ENCODE data around the gene CLPTM1.

Gene CLPTM1

DNA sequence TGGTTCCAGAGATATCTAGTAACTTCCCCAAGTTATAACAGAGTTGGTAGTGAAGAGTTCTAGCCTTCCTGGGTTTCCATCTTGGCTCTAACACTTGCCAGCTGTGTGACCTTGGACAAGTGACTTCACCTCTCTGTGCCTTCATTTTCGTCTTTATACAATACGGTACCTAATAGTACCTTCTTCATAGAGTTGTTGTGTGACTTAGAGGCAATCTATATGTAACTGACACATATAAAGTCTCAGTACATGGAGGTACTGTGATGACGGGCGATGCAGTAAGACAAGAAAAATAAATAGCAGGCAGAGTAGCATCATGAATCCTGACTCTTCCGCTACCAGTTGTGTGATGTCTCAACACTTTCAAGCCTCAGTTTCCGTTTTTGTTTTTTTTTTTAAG, 75.6 kb downstream of the CLPTM1 start:
- no peak overlapping the region for H3K18ac ChIP-seq (ENCODE audit: low read length)
- no peak overlapping the region for H3K9ac ChIP-seq (ENCODE audit: low read length)
- H2AK5ac ChIP-seq (ENCODE audit: low read length) = no peak overlapping the region
- no peak overlapping the region for H3K27ac ChIP-seq (ENCODE audit: low read depth, low read length)
- H3K4me2 ChIP-seq (ENCODE audit: low read length) = no peak overlapping the region
- no peak overlapping the region for H3K4me3 ChIP-seq (ENCODE audit: low read depth, low read length)
- no peak overlapping the region for H2BK12ac ChIP-seq (ENCODE audit: low read length)
- H3K4ac ChIP-seq (ENCODE audit: low read depth, low read length) = no peak overlapping the region
- H2BK5ac ChIP-seq (ENCODE audit: low read depth, low read length, poor library complexity) = no peak overlapping the region
- WGBS (ENCODE audit: extremely low coverage, insufficient coverage, insufficient read length) = no CpG with 5 or more reads among the region's 6 CpGs
- H4K12ac ChIP-seq (ENCODE audit: low read depth, low read length) = no peak overlapping the region
- no peaks in the 10 kb centered on the region for H3K79me2 ChIP-seq (ENCODE audit: control insufficient read depth, insufficient read depth, low read length, poor library complexity)
- no peaks in the 10 kb centered on the region for H3K4me1 ChIP-seq (ENCODE audit: control insufficient read depth in 1 of 2, insufficient read depth in 2 of 2, low read length in 2 of 2)
- no peak overlapping the region for H4K91ac ChIP-seq (ENCODE audit: low read depth, low read length)
- H2BK120ac ChIP-seq (ENCODE audit: insufficient read depth, low read length, poor library complexity) = no peak overlapping the region
- no peak overlapping the region for H4K8ac ChIP-seq (ENCODE audit: low read depth, low read length)
- peaks cover 12 to 23% of the 10 kb centered on the region in 2 experiments for H3K36me3 ChIP-seq (ENCODE audit: control insufficient read depth in 1 of 2, insufficient read depth in 2 of 2, low read length in 2 of 2)
- no peak overlapping the region for H3K14ac ChIP-seq (ENCODE audit: low read length)
- peaks cover 3% of the 10 kb centered on the region for H3K9me3 ChIP-seq (ENCODE audit: insufficient read depth, low read depth, low read length)
- no peaks in the 10 kb centered on the region for H3K27me3 ChIP-seq (ENCODE audit: insufficient read depth, low read length)
- no peak for DNase-seq
- H2AFZ ChIP-seq (ENCODE audit: insufficient read depth, low read length, poor library complexity) = no peak overlapping the region
- H3K23ac ChIP-seq (ENCODE audit: low read length) = no peak overlapping the region
- no peaks in the 10 kb centered on the region for H3K79me1 ChIP-seq (ENCODE audit: low read length)

DNA sequence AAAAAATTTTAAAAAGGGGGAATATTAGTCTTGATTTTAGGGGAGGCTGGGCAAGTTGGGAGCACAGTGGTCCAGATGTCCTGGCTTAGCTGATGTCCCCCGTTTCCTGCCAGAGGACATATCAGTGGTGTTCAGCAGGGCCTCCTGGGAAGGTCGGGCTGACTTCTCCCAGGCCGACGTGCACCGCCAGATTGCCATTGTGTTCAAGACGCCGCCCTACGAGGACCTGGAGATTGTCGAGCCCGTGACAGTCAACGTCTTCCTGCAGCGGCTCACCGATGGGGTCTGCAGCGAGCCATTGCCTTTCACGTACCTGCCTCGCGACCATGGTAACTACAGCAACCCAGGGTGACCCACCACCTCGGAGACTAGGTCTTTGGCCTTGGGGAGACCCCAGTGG, 77.2 kb downstream of the CLPTM1 start:
- H3K4me3 ChIP-seq (ENCODE audit: low read depth, low read length) = no peak overlapping the region
- no peak overlapping the region for H3K18ac ChIP-seq (ENCODE audit: low read length)
- H3K14ac ChIP-seq (ENCODE audit: low read length) = no peak overlapping the region
- no peak overlapping the region for H2BK5ac ChIP-seq (ENCODE audit: low read depth, low read length, poor library complexity)
- no peaks in the 10 kb centered on the region for H3K79me2 ChIP-seq (ENCODE audit: control insufficient read depth, insufficient read depth, low read length, poor library complexity)
- no peaks in the 10 kb centered on the region for H3K27me3 ChIP-seq (ENCODE audit: insufficient read depth, low read length)
- H2AFZ ChIP-seq (ENCODE audit: insufficient read depth, low read length, poor library complexity) = no peak overlapping the region
- no peak overlapping the region for H3K27ac ChIP-seq (ENCODE audit: low read depth, low read length)
- H3K23ac ChIP-seq (ENCODE audit: low read length) = no peak overlapping the region
- H2BK120ac ChIP-seq (ENCODE audit: insufficient read depth, low read length, poor library complexity) = no peak overlapping the region
- peaks cover 14 to 25% of the 10 kb centered on the region in 2 experiments for H3K36me3 ChIP-seq (ENCODE audit: control insufficient read depth in 1 of 2, insufficient read depth in 2 of 2, low read length in 2 of 2)
- no peak overlapping the region for H3K4ac ChIP-seq (ENCODE audit: low read depth, low read length)
- H3K9ac ChIP-seq (ENCODE audit: low read length) = no peak overlapping the region
- no peak overlapping the region for H2AK5ac ChIP-seq (ENCODE audit: low read length)
- H3K4me1 ChIP-seq (ENCODE audit: control insufficient read depth in 1 of 2, insufficient read depth in 2 of 2, low read length in 2 of 2) = no peaks in the 10 kb centered on the region
- peaks cover 3% of the 10 kb centered on the region for H3K9me3 ChIP-seq (ENCODE audit: insufficient read depth, low read depth, low read length)
- H2BK12ac ChIP-seq (ENCODE audit: low read length) = no peak overlapping the region
- WGBS (ENCODE audit: extremely low coverage, insufficient coverage, insufficient read length) = no CpG with 5 or more reads among the region's 18 CpGs
- H3K79me1 ChIP-seq (ENCODE audit: low read length) = no peaks in the 10 kb centered on the region
- no peak for DNase-seq
- no peak overlapping the region for H4K91ac ChIP-seq (ENCODE audit: low read depth, low read length)
- peak overlapping the region; percentile 14 for H4K12ac ChIP-seq (ENCODE audit: low read depth, low read length)
- no peak overlapping the region for H3K4me2 ChIP-seq (ENCODE audit: low read length)
- H4K8ac ChIP-seq (ENCODE audit: low read depth, low read length) = no peak overlapping the region

DNA sequence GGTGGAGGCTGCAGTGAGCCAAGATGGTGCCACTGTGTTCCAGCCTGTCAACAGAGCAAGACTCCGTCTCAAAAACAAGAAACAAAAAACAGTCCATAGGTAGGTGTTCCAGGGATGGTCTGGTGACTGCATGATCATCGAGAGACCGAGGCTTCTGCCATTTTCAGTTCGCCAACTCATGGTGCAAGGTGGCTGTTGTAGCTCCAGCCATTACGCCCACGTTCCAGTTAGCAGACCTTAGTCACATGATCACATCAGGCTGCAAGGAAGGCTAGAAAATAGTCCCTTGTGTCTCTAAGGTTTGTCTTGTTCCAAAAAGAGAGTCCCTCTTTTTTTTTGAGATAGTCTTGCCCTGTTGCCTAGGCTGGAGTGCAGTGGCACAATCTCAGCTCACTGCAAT, 80.6 kb downstream of the CLPTM1 start:
- no peak overlapping the region for H4K8ac ChIP-seq (ENCODE audit: low read depth, low read length)
- H2BK120ac ChIP-seq (ENCODE audit: insufficient read depth, low read length, poor library complexity) = no peak overlapping the region
- H4K91ac ChIP-seq (ENCODE audit: low read depth, low read length) = no peak overlapping the region
- H3K79me1 ChIP-seq (ENCODE audit: low read length) = peaks cover 3% of the 10 kb centered on the region
- no peak overlapping the region for H2AK5ac ChIP-seq (ENCODE audit: low read length)
- H2AFZ ChIP-seq (ENCODE audit: insufficient read depth, low read length, poor library complexity) = no peak overlapping the region
- H3K18ac ChIP-seq (ENCODE audit: low read length) = no peak overlapping the region
- DNase-seq = no peak
- no peak overlapping the region for H3K4me2 ChIP-seq (ENCODE audit: low read length)
- H3K36me3 ChIP-seq (ENCODE audit: control insufficient read depth in 1 of 2, insufficient read depth in 2 of 2, low read length in 2 of 2) = peaks cover 22 to 32% of the 10 kb centered on the region in 2 experiments
- peaks cover 2% of the 10 kb centered on the region for H3K9me3 ChIP-seq (ENCODE audit: insufficient read depth, low read depth, low read length)
- no peak overlapping the region for H4K12ac ChIP-seq (ENCODE audit: low read depth, low read length)
- no peak overlapping the region for H3K4me3 ChIP-seq (ENCODE audit: low read depth, low read length)
- H3K27me3 ChIP-seq (ENCODE audit: insufficient read depth, low read length) = no peaks in the 10 kb centered on the region
- H3K23ac ChIP-seq (ENCODE audit: low read length) = no peak overlapping the region
- H3K4ac ChIP-seq (ENCODE audit: low read depth, low read length) = no peak overlapping the region
- no peak overlapping the region for H3K14ac ChIP-seq (ENCODE audit: low read length)
- H3K4me1 ChIP-seq (ENCODE audit: control insufficient read depth in 1 of 2, insufficient read depth in 2 of 2, low read length in 2 of 2) = peaks cover 7 to 8% of the 10 kb centered on the region in 2 experiments
- peaks cover 12% of the 10 kb centered on the region for H3K79me2 ChIP-seq (ENCODE audit: control insufficient read depth, insufficient read depth, low read length, poor library complexity)
- no peak overlapping the region for H2BK5ac ChIP-seq (ENCODE audit: low read depth, low read length, poor library complexity)
- no peak overlapping the region for H3K9ac ChIP-seq (ENCODE audit: low read length)
- H2BK12ac ChIP-seq (ENCODE audit: low read length) = no peak overlapping the region
- no CpG with 5 or more reads among the region's 6 CpGs for WGBS (ENCODE audit: extremely low coverage, insufficient coverage, insufficient read length)
- H3K27ac ChIP-seq (ENCODE audit: low read depth, low read length) = no peak overlapping the region

DNA sequence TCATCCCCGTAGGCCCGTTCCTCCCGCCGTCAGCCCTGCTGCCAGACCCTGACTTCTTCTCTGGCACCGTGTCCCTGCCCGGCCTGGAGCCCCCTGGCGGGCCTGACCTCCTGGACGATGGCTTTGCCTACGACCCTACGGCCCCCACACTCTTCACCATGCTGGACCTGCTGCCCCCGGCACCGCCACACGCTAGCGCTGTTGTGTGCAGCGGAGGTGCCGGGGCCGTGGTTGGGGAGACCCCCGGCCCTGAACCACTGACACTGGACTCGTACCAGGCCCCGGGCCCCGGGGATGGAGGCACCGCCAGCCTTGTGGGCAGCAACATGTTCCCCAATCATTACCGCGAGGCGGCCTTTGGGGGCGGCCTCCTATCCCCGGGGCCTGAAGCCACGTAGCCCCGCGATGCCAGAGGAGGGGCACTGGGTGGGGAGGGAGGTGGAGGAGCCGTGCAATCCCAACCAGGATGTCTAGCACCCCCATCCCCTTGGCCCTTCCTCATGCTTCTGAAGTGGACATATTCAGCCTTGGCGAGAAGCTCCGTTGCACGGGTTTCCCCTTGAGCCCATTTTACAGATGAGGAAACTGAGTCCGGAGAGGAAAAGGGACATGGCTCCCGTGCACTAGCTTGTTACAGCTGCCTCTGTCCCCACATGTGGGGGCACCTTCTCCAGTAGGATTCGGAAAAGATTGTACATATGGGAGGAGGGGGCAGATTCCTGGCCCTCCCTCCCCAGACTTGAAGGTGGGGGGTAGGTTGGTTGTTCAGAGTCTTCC, 82.4 kb downstream of the CLPTM1 start:
- no peak overlapping the region for H4K8ac ChIP-seq (ENCODE audit: low read depth, low read length)
- no peak overlapping the region for H3K14ac ChIP-seq (ENCODE audit: low read length)
- H3K27ac ChIP-seq (ENCODE audit: low read depth, low read length) = no peak overlapping the region
- H2BK5ac ChIP-seq (ENCODE audit: low read depth, low read length, poor library complexity) = no peak overlapping the region
- peaks cover 3% of the 10 kb centered on the region for H3K79me1 ChIP-seq (ENCODE audit: low read length)
- H3K4me3 ChIP-seq (ENCODE audit: low read depth, low read length) = no peak overlapping the region
- H2BK120ac ChIP-seq (ENCODE audit: insufficient read depth, low read length, poor library complexity) = no peak overlapping the region
- H3K27me3 ChIP-seq (ENCODE audit: insufficient read depth, low read length) = no peaks in the 10 kb centered on the region
- no peak overlapping the region for H4K91ac ChIP-seq (ENCODE audit: low read depth, low read length)
- no peak overlapping the region for H3K18ac ChIP-seq (ENCODE audit: low read length)
- no peak overlapping the region for H3K23ac ChIP-seq (ENCODE audit: low read length)
- no peak overlapping the region for H2AFZ ChIP-seq (ENCODE audit: insufficient read depth, low read length, poor library complexity)
- no CpG with 5 or more reads among the region's 37 CpGs for WGBS (ENCODE audit: extremely low coverage, insufficient coverage, insufficient read length)
- H3K79me2 ChIP-seq (ENCODE audit: control insufficient read depth, insufficient read depth, low read length, poor library complexity) = peaks cover 12% of the 10 kb centered on the region
- DNase-seq = no peak
- no peak overlapping the region for H2BK12ac ChIP-seq (ENCODE audit: low read length)
- H3K4ac ChIP-seq (ENCODE audit: low read depth, low read length) = no peak overlapping the region
- H3K4me1 ChIP-seq (ENCODE audit: control insufficient read depth in 1 of 2, insufficient read depth in 2 of 2, low read length in 2 of 2) = peaks cover 7 to 8% of the 10 kb centered on the region in 2 experiments
- H3K9ac ChIP-seq (ENCODE audit: low read length) = no peak overlapping the region
- no peak overlapping the region for H2AK5ac ChIP-seq (ENCODE audit: low read length)
- H3K9me3 ChIP-seq (ENCODE audit: insufficient read depth, low read depth, low read length) = peaks cover 2% of the 10 kb centered on the region
- H4K12ac ChIP-seq (ENCODE audit: low read depth, low read length) = no peak overlapping the region
- no peak overlapping the region for H3K4me2 ChIP-seq (ENCODE audit: low read length)
- peaks cover 35 to 45% of the 10 kb centered on the region in 2 experiments for H3K36me3 ChIP-seq (ENCODE audit: control insufficient read depth in 1 of 2, insufficient read depth in 2 of 2, low read length in 2 of 2)
